HepG2 (cell line): ENCODE measurements around the gene FMN2. TPM values are rescaled to one million over a fixed set of nuclear protein-coding genes. Genes with fewer than 3 reads are reported as not detected.

ENCODE experiments used
- ATAC-seq: fragments of 200-7000 bp; cut with Tn5 transposase; 3 replicates; pipeline ENCODE4 v1.9.1; 2020; ENCODE audit warnings: mild to moderate bottlenecking, moderate library complexity
- BruUV-seq: library from RNA; stranded (reverse); fragments of 400-500 nt; replicated peaks from 2 replicates; lab custom pipeline; 2021; lab: Mats Ljungman, UMichigan
- CTCF ChIA-PET: fragments of 300-600 bp; formaldehyde crosslinking; extraction: SDS; loops from one replicate; lab custom pipeline; 2021; ENCODE audit warnings: low total read pairs, inconsistent platforms, low intra/inter-chr PET ratio; lab: Yijun Ruan, JAX
- POLR2A ChIA-PET: fragments of 350-600 bp; sonication (Branson Sonifier 250); formaldehyde crosslinking; loops from one replicate; lab custom pipeline; 2020; ENCODE audit warnings: antibody characterized with exemption, inconsistent platforms; lab: Yijun Ruan, JAX
- DNase-seq: peaks from one replicate; pipeline ENCODE4 v3.0.0-alpha.2; 2015; ENCODE audit warnings: low spot score
- FAIRE-seq: peaks from 3 replicates; lab custom pipeline; 2011; peaks lifted over from hg19 to GRCh38; lab: Jason Lieb, UNC
- H2AFZ ChIP-seq: one replicate; pipeline ENCODE4 v1.6.1; 2011; ENCODE audit warnings: low read length, inconsistent platforms
- H3K27ac ChIP-seq: fragments of 300-600 bp; 3 replicates; pipeline ENCODE4 v1.8.0; 2011; ENCODE audit warnings: mixed run types, mild to moderate bottlenecking, mixed read lengths, low read length, inconsistent platforms; ENCODE audit not compliant: insufficient read depth; ENCODE audit errors: extremely low read length
- H3K27me3 ChIP-seq, 2 experiments: fragments of 200-600 bp in 1 of 2; 2 replicates in 1 of 2; 3 replicates in 1 of 2; pipeline versions ENCODE4 v1.6.0 to v1.8.0; 2011; ENCODE audit warnings: low read length in 2 of 2, mild to moderate bottlenecking in 2 of 2, moderate library complexity in 2 of 2, inconsistent platforms in 1 of 2; ENCODE audit not compliant: insufficient read depth in 2 of 2, control insufficient read depth in 1 of 2
- H3K36me3 ChIP-seq, 2 experiments: fragments of 200-600 bp in 1 of 2; replicated peaks in 1 of 2; 2 replicates in 1 of 2; 3 replicates in 1 of 2; pipeline versions ENCODE4 v1.5.1 to v1.8.0; 2011; ENCODE audit warnings: low read length in 2 of 2, inconsistent platforms in 1 of 2; ENCODE audit not compliant: insufficient read depth in 2 of 2, control insufficient read depth in 1 of 2
- H3K4me1 ChIP-seq: 2 replicates; pipeline ENCODE4 v1.5.1; 2012; ENCODE audit warnings: low read length, inconsistent platforms; ENCODE audit not compliant: insufficient read depth
- H3K4me2 ChIP-seq: 2 replicates; pipeline ENCODE4 v1.6.0; 2011; ENCODE audit warnings: low read depth, low read length, inconsistent platforms
- H3K4me3 ChIP-seq, 3 experiments: fragments of 200-600 bp in 1 of 3; sonication (generic), shearing (Covaris generic) in 1 of 3; replicated peaks in 1 of 3; 2 replicates each; pipeline ENCODE4 v1.5.1; 2011 to 2016; ENCODE audit warnings: low read length in 3 of 3, inconsistent platforms in 2 of 3, low read depth in 2 of 3, mild to moderate bottlenecking in 2 of 3, control low read depth in 1 of 3, mixed read lengths in 1 of 3; ENCODE audit not compliant: insufficient read depth in 1 of 3
- H3K79me2 ChIP-seq: one replicate; pipeline ENCODE4 v1.6.1; 2011; ENCODE audit warnings: low read length, inconsistent platforms; ENCODE audit not compliant: insufficient read depth
- H3K9ac ChIP-seq: 2 replicates; pipeline ENCODE4 v1.6.0; 2011; ENCODE audit warnings: mild to moderate bottlenecking, low read depth, low read length, inconsistent platforms; ENCODE audit not compliant: insufficient read depth
- H3K9me3 ChIP-seq: 2 replicates; pipeline ENCODE4 v1.5.1; 2012; ENCODE audit warnings: mild to moderate bottlenecking, low read length
- H4K20me1 ChIP-seq: 2 replicates; pipeline ENCODE4 v1.6.0; 2011; ENCODE audit warnings: inconsistent platforms, mild to moderate bottlenecking, low read length, moderate library complexity; ENCODE audit not compliant: insufficient read depth
- ARID4A ChIP-seq: sonication (generic); formaldehyde crosslinking; IDR thresholded peaks from 2 replicates; pipeline ENCODE4 v1.5.0; 2020; ENCODE audit warnings: mild to moderate bottlenecking, missing genetic modification reagents, borderline replicate concordance
- ARNTL ChIP-seq: sonication (generic); formaldehyde crosslinking; IDR thresholded peaks from 2 replicates; pipeline ENCODE4 v1.4.0; 2020; ENCODE audit warnings: mild to moderate bottlenecking, missing genetic modification reagents
- DMTF1 ChIP-seq: sonication (generic); formaldehyde crosslinking; IDR thresholded peaks from 2 replicates; pipeline ENCODE4 v1.4.0; 2020; ENCODE audit warnings: mild to moderate bottlenecking, missing genetic modification reagents
- MBNL3 ChIP-seq: fragments of 250-450 bp; sonication (Bioruptor Pico); conservative IDR thresholded peaks from 2 replicates; pipeline ENCODE4 v1.8.0; 2022; ENCODE audit warnings: mild to moderate bottlenecking, inconsistent platforms
- MLX ChIP-seq: IDR thresholded peaks from 2 replicates; pipeline ENCODE4 v1.6.1; 2016
- NFKBIZ ChIP-seq: IDR thresholded peaks from 2 replicates; pipeline ENCODE4 v1.6.1; 2018; ENCODE audit warnings: missing genetic modification reagents, missing compliant biosample characterization
- RELA ChIP-seq: sonication (generic); formaldehyde crosslinking; IDR thresholded peaks from 2 replicates; pipeline ENCODE4 v1.4.0; 2020; ENCODE audit warnings: missing genetic modification reagents
- ZIK1 ChIP-seq: sonication (generic); formaldehyde crosslinking; IDR thresholded peaks from 2 replicates; pipeline ENCODE4 v1.5.0; 2020; ENCODE audit warnings: mild to moderate bottlenecking, low read depth, missing genetic modification reagents, borderline replicate concordance
- ZNF251 ChIP-seq: sonication (generic); formaldehyde crosslinking; IDR thresholded peaks from 2 replicates; pipeline ENCODE4 v1.9.0; 2021; ENCODE audit warnings: mild to moderate bottlenecking, missing genetic modification reagents
- ZNF33B ChIP-seq: sonication (generic); formaldehyde crosslinking; IDR thresholded peaks from 2 replicates; pipeline ENCODE4 v1.5.1; 2020; ENCODE audit warnings: mild to moderate bottlenecking, missing genetic modification reagents
- ZNF354B ChIP-seq: sonication (generic); formaldehyde crosslinking; IDR thresholded peaks from 2 replicates; pipeline ENCODE4 v1.8.0; 2022; ENCODE audit warnings: mild to moderate bottlenecking, missing genetic modification reagents
- ZNF574 ChIP-seq: sonication (generic); formaldehyde crosslinking; IDR thresholded peaks from 2 replicates; pipeline ENCODE4 v1.4.0; 2020; ENCODE audit warnings: missing genetic modification reagents
- ZNF614 ChIP-seq: IDR thresholded peaks from 2 replicates; pipeline ENCODE4 v1.6.1; 2018; ENCODE audit warnings: missing biosample characterization, missing genetic modification reagents, inconsistent platforms, borderline replicate concordance
- WGBS: methylation state at CpG from one replicate; pipeline ENCODE4 v1.1.6; 2017; ENCODE audit warnings: low lambda C conversion rate; 5-methylcytosine and 5-hydroxymethylcytosine counted together
- in situ Hi-C: cut with HindIII; loops from 2 replicates; pipeline ENCODE4 v1.10.0; 2017; ENCODE audit warnings: low pct_unique_long_range_greater_than_20kb; ENCODE audit not compliant: extremely low pct_ligation_motif_present
- intact Hi-C: fragments of 100-400 bp; cut with micrococcal nuclease; formaldehyde crosslinking; loops from one replicate; pipeline ENCODE4 v1.10.0; 2022; ENCODE audit not compliant: unreplicated experiment
- polyA plus RNA-seq, 8 experiments: library from polyadenylated mRNA; depleted of rRNA in 3 of 8; stranded (reverse) in 7 of 8; unstranded in 1 of 8; fragments of >200 nt; fragmentation: Illumina TruSeq in 4 of 8; extraction: Trizol in 4 of 8; gene quantifications; 2 replicates each; pipeline versions ENCODE4 v1.2.1 to v1.2.3, GENCODE V29; 2011 to 2016; ENCODE audit warnings: low read depth in 4 of 8, missing spikeins in 1 of 8, mixed read lengths in 1 of 8; ENCODE audit not compliant: insufficient read depth in 1 of 8
- total RNA-seq, 5 experiments: library from RNA; depleted of rRNA; stranded (reverse); fragments of >200 nt; fragmentation: Illumina TruSeq; extraction: Trizol; gene quantifications; 2 replicates each; pipeline ENCODE4 v1.2.3, GENCODE V29; 2016; ENCODE audit warnings: low read depth in 1 of 5

FMN2 gene
- total and polyA plus RNA-seq, 2 of the 13 experiments (the other 11 are each of a cell fraction or from before 2014, with no cell fraction given) = not detected

- Histone ChIP-seq H3K4me1 (no peaks in the 10 kb centered on the region), H3K4me2 (no peak overlapping the region), H3K9me3 (no peaks in the 10 kb centered on the region), H3K79me2 (no peaks in the 10 kb centered on the region), H4K20me1 (no peaks in the 10 kb centered on the region), H3K4me3 (no peak overlapping the region), H2AFZ (no peak overlapping the region), H3K27me3 (peaks cover 0 to 5% of the 10 kb centered on the region in 2 experiments; a peak in 1 of 5 replicates), H3K27ac (no peak overlapping the region), H3K36me3 (no peaks in the 10 kb centered on the region), H3K9ac (no peak overlapping the region)
- BruUV-seq = no TSS peak
- ChIA-PET POLR2A (no interaction called here), CTCF (no interaction called here)
- in situ Hi-C loops = no loop called here
- DNase-seq (no peak), FAIRE-seq (no peak), ATAC-seq (no peak)
- 0% methylated on average over 1 of the region's 1 CpG for WGBS
- intact Hi-C loops = no loop called here
- TF ChIP-seq ZNF354B (CRISPR knock-in tag) = no peak
- TF ChIP-seq ZNF251 = no peak
- no peak for TF ChIP-seq ZNF33B
- TF ChIP-seq ZNF614 (CRISPR knock-in tag) = no peak
- TF ChIP-seq DMTF1 = no peak
- TF ChIP-seq NFKBIZ (CRISPR knock-in tag) = no peak
- no peak for TF ChIP-seq MBNL3 (CRISPR knock-in tag)
- no peak for TF ChIP-seq ZNF574 (CRISPR knock-in tag)
- no peak for TF ChIP-seq ZIK1 (CRISPR knock-in tag)
- TF ChIP-seq ARNTL = no peak
- TF ChIP-seq ARID4A = no peak
- no peak for TF ChIP-seq MLX (CRISPR knock-in tag)
- TF ChIP-seq RELA (CRISPR knock-in tag) = no peak
Measured at GRCh38 chr1:240100371-240100934, 8.8 kb downstream of the FMN2 start.
